Measurements from ENCODE around the gene CRACR2A. TPM values are rescaled to one million over a fixed set of nuclear protein-coding genes. Genes with fewer than 3 reads are reported as not detected.

Gene CRACR2A
- total and polyA plus RNA-seq, 2 of the 13 experiments (the other 11 are each of a cell fraction or from before 2014, with no cell fraction given) = 0.09 to 0.20 TPM

- H3K9ac ChIP-seq (ENCODE audit: insufficient read depth, low read depth, low read length) = no peak overlapping the region
- H3K27ac ChIP-seq (ENCODE audit: extremely low read length, insufficient read depth, low read length) = no peak overlapping the region
- H3K27me3 ChIP-seq (ENCODE audit: control insufficient read depth in 1 of 2, insufficient read depth in 2 of 2, low read length in 2 of 2) = peaks cover 2 to 25% of the 10 kb centered on the region in 2 experiments; a peak in 4 of 5 replicates
- WGBS (ENCODE audit: low lambda C conversion rate) = 8% methylated on average over 1 of the region's 1 CpG
- ATAC-seq = no peak
- H4K20me1 ChIP-seq (ENCODE audit: insufficient read depth, low read length) = no peaks in the 10 kb centered on the region
- FAIRE-seq = no peak
- ChIA-PET CTCF (ENCODE audit: low intra/inter-chr PET ratio, low total read pairs) (no interaction called here), POLR2A (no interaction called here)
- in situ Hi-C loops (cut with HindIII; ENCODE audit: extremely low pct_ligation_motif_present, low pct_unique_long_range_greater_than_20kb) (no loop called here), intact Hi-C loops (cut with micrococcal nuclease; ENCODE audit: unreplicated experiment) (no loop called here)
- TF ChIP-seq ZNF547 (CRISPR knock-in tag; IDR thresholded peaks at IDR 0.05) = no peak
- no peaks in the 10 kb centered on the region for H3K9me3 ChIP-seq (ENCODE audit: low read length)
- no peaks in the 10 kb centered on the region for H3K79me2 ChIP-seq (ENCODE audit: insufficient read depth, low read length)
- no TSS peak for BruUV-seq (replicated peaks)
- no peak overlapping the region for H2AFZ ChIP-seq (ENCODE audit: low read length)
- no peak for DNase-seq (ENCODE audit: low spot score)
- H3K4me1 ChIP-seq (ENCODE audit: insufficient read depth, low read length) = no peaks in the 10 kb centered on the region
- no peak overlapping the region for H3K4me2 ChIP-seq (ENCODE audit: low read depth, low read length)
- no peak overlapping the region for H3K4me3 ChIP-seq (replicated peaks in 1 of 3; ENCODE audit: insufficient read depth in 1 of 3, low read depth in 2 of 3, low read length in 3 of 3)
- H3K36me3 ChIP-seq (replicated peaks in 1 of 2; ENCODE audit: control insufficient read depth in 1 of 2, insufficient read depth in 2 of 2, low read length in 2 of 2) = no peaks in the 10 kb centered on the region
Measured at GRCh38 chr12:3632256-3632655, 120.7 kb downstream of the CRACR2A start.

- no TSS peak for BruUV-seq (replicated peaks)
- POLR2A ChIA-PET = no interaction called here
- FAIRE-seq = no peak
- Histone ChIP-seq H3K27me3 (ENCODE audit: control insufficient read depth in 1 of 2, insufficient read depth in 2 of 2, low read length in 2 of 2) (peaks cover 2 to 25% of the 10 kb centered on the region in 2 experiments; a peak in 4 of 5 replicates), H3K9ac (ENCODE audit: insufficient read depth, low read depth, low read length) (no peak overlapping the region), H4K20me1 (ENCODE audit: insufficient read depth, low read length) (no peaks in the 10 kb centered on the region), H3K4me2 (ENCODE audit: low read depth, low read length) (no peak overlapping the region), H3K27ac (ENCODE audit: extremely low read length, insufficient read depth, low read length) (no peak overlapping the region), H2AFZ (ENCODE audit: low read length) (no peak overlapping the region), H3K36me3 (replicated peaks in 1 of 2; ENCODE audit: control insufficient read depth in 1 of 2, insufficient read depth in 2 of 2, low read length in 2 of 2) (no peaks in the 10 kb centered on the region), H3K4me3 (replicated peaks in 1 of 3; ENCODE audit: insufficient read depth in 1 of 3, low read depth in 2 of 3, low read length in 3 of 3) (no peak overlapping the region), H3K4me1 (ENCODE audit: insufficient read depth, low read length) (no peaks in the 10 kb centered on the region), H3K79me2 (ENCODE audit: insufficient read depth, low read length) (no peaks in the 10 kb centered on the region), H3K9me3 (ENCODE audit: low read length) (no peaks in the 10 kb centered on the region)
- TF ChIP-seq ZNF749 (CRISPR knock-in tag; IDR thresholded peaks at IDR 0.05; ENCODE audit: borderline replicate concordance) = no peak
- no peak for TF ChIP-seq FOXM1 (CRISPR knock-in tag; IDR thresholded peaks at IDR 0.05)
- no peak for TF ChIP-seq RARG (CRISPR knock-in tag; IDR thresholded peaks at IDR 0.05; ENCODE audit: low read depth)
- TF ChIP-seq THAP8 (CRISPR knock-in tag; IDR thresholded peaks at IDR 0.05; ENCODE audit: borderline replicate concordance) = no peak
- no peak for TF ChIP-seq GZF1 (CRISPR knock-in tag; IDR thresholded peaks at IDR 0.05)
- TF ChIP-seq GPN1 (CRISPR knock-in tag; IDR thresholded peaks at IDR 0.05; ENCODE audit: borderline replicate concordance) = no peak
- no peak for TF ChIP-seq PCBP2 (optimal IDR thresholded peaks at IDR 0.05; ENCODE audit: low read depth, low read length, poor library complexity, severe bottlenecking)
- in situ Hi-C loops (cut with HindIII; ENCODE audit: extremely low pct_ligation_motif_present, low pct_unique_long_range_greater_than_20kb) = no loop called here
- 0% methylated on average over 1 of the region's 2 CpGs for WGBS (ENCODE audit: low lambda C conversion rate)
- no peak for DNase-seq (ENCODE audit: low spot score)
- CTCF ChIA-PET (ENCODE audit: low intra/inter-chr PET ratio, low total read pairs) = no interaction called here
- ATAC-seq = no peak
- intact Hi-C loops (cut with micrococcal nuclease; ENCODE audit: unreplicated experiment) = no loop called here
Measured at GRCh38 chr12:3631759-3632158, 121.2 kb downstream of the CRACR2A start.

All from HepG2 (cell line).